Measurements from ENCODE around the gene FGF6. TPM values are rescaled to one million over a fixed set of nuclear protein-coding genes. Genes with fewer than 3 reads are reported as not detected.

Gene FGF6
- total and polyA plus RNA-seq, 2 experiments from 2014 or later, result not detected

Other genes with a start within 250 kb of the FGF6 start
- 232 and 250 TPM in 2 replicates for gene CCND2, start 172.1 kb downstream of the FGF6 start, total RNA-seq
- gene CCND2, start 172.1 kb downstream of the FGF6 start, polyA plus RNA-seq, result 131 and 157 TPM in 2 replicates
- gene TIGAR, start 124.6 kb downstream of the FGF6 start, total RNA-seq, result 6.9 and 7.9 TPM in 2 replicates
- 9.8 and 12.3 TPM in 2 replicates for gene TIGAR, start 124.6 kb downstream of the FGF6 start, polyA plus RNA-seq
- gene FGF23, start 66.1 kb downstream of the FGF6 start, total RNA-seq, result 2.6 and 3.1 TPM in 2 replicates
- gene FGF23, start 66.1 kb downstream of the FGF6 start, polyA plus RNA-seq, result 0.46 and 1.8 TPM in 2 replicates
- gene RAD51AP1, start 93.1 kb upstream of the FGF6 start, total RNA-seq, result 9.8 and 11.5 TPM in 2 replicates
- 4.6 and 5.4 TPM in 2 replicates for gene RAD51AP1, start 93.1 kb upstream of the FGF6 start, polyA plus RNA-seq
- 34.1 and 34.7 TPM in 2 replicates for gene DYRK4, start 116.4 kb upstream of the FGF6 start, total RNA-seq
- gene DYRK4, start 116.4 kb upstream of the FGF6 start, polyA plus RNA-seq, result 42.0 and 50.3 TPM in 2 replicates
- gene AKAP3, start 203.2 kb upstream of the FGF6 start, total RNA-seq, result 0.68 and 3.5 TPM in 2 replicates
- 1.2 and 1.3 TPM in 2 replicates for gene AKAP3, start 203.2 kb upstream of the FGF6 start, polyA plus RNA-seq
- 53.2 and 70.9 TPM in 2 replicates for gene NDUFA9, start 203.3 kb upstream of the FGF6 start, total RNA-seq
- gene NDUFA9, start 203.3 kb upstream of the FGF6 start, polyA plus RNA-seq, result 138 and 144 TPM in 2 replicates